ENCODE data around the gene CD33.

- TF ChIP-seq CTCF (IDR thresholded peaks at IDR 0.05) = no peak
- TF ChIP-seq POLR2A (IDR thresholded peaks at IDR 0.05) = no peak
- TF ChIP-seq EP300 (IDR thresholded peaks at IDR 0.05) = no peak
Measured at GRCh38 chr19:51187395-51188226, 37.3 kb upstream of the CD33 start.

Measured in tibial nerve (tissue), 4 donors.